A549 (cell line): Measurements from ENCODE around the gene GRK1. TPM values are rescaled to one million over a fixed set of nuclear protein-coding genes. Genes with fewer than 3 reads are reported as not detected.

ENCODE experiments used
- ATAC-seq, 2 experiments: fragments of 200-7000 bp in 1 of 2; fragments of >200 bp in 1 of 2; cut with Nextera tagmentation in 1 of 2; cut with Tn5 transposase in 1 of 2; 3 replicates each; pipeline versions ENCODE4 v1.8.0 to v1.9.1; 2018 to 2020; ENCODE audit warnings: mild to moderate bottlenecking in 1 of 2, moderate library complexity in 1 of 2
- CTCF ChIA-PET: fragments of 300-600 bp; sonication (Branson Sonifier 250); formaldehyde crosslinking; extraction: SDS; loops from one replicate; lab custom pipeline; 2021; ENCODE audit warnings: antibody characterized with exemption, inconsistent platforms; lab: Yijun Ruan, JAX
- POLR2A ChIA-PET: fragments of 350-600 bp; formaldehyde crosslinking; extraction: SDS; loops from one replicate; lab custom pipeline; 2021; ENCODE audit warnings: antibody characterized with exemption, inconsistent platforms; lab: Yijun Ruan, JAX
- DNase-seq, 2 experiments: peaks; one replicate each; pipeline versions ENCODE4 v3.0.0 to v3.0.0-alpha.2; 2011 to 2016; ENCODE audit warnings: low read depth in 1 of 2, low spot score in 1 of 2
- FAIRE-seq: peaks from 2 replicates; lab custom pipeline; 2011; peaks lifted over from hg19 to GRCh38; lab: Jason Lieb, UNC
- H3K27ac ChIP-seq, 2 experiments: fragments of >200 bp; sonication (Bioruptor Twin); formaldehyde crosslinking; 3 replicates each; pipeline ENCODE4 v1.5.1; 2016 to 2017
- H3K4me1 ChIP-seq: fragments of >200 bp; sonication (Bioruptor Twin); formaldehyde crosslinking; 3 replicates; pipeline ENCODE4 v1.6.1; 2016
- H3K4me2 ChIP-seq: fragments of >200 bp; sonication (Bioruptor Twin); formaldehyde crosslinking; 3 replicates; pipeline ENCODE4 v1.6.1; 2016
- H3K4me3 ChIP-seq: fragments of >200 bp; sonication (Bioruptor Twin); formaldehyde crosslinking; 3 replicates; pipeline ENCODE4 v1.5.1; 2016
- H3K9me3 ChIP-seq: fragments of >200 bp; sonication (Bioruptor Twin); formaldehyde crosslinking; 3 replicates; pipeline ENCODE4 v1.6.1; 2016
- CBX8 ChIP-seq: fragments of 200-600 bp; sonication (generic); IDR thresholded peaks from 2 replicates; pipeline ENCODE4 v1.6.1; 2016
- CEBPB ChIP-seq, 2 experiments: fragments of >200 bp in 1 of 2; sonication (Bioruptor Twin) in 1 of 2; formaldehyde crosslinking in 1 of 2; IDR thresholded peaks; 2 replicates each; pipeline ENCODE4 v1.6.1; 2012 to 2016
- CHD2 ChIP-seq: fragments of 150-350 bp; IDR thresholded peaks from 2 replicates; pipeline ENCODE4 v1.6.1; 2014; ENCODE audit warnings: low read length; ENCODE audit not compliant: partially characterized antibody
- CTCF ChIP-seq: fragments of >200 bp; sonication (Bioruptor Twin); formaldehyde crosslinking; IDR thresholded peaks from 3 replicates; pipeline ENCODE4 v1.5.1; 2016
- EHMT2 ChIP-seq: fragments of 200-600 bp; sonication (generic); IDR thresholded peaks from 2 replicates; pipeline ENCODE4 v1.6.1; 2016; ENCODE audit warnings: antibody characterized with exemption, low read depth, mild to moderate bottlenecking, moderate library complexity
- FOSB ChIP-seq: fragments of 250-450 bp; sonication (Bioruptor Pico); IDR thresholded peaks from 2 replicates; pipeline ENCODE4 v1.5.0; 2020; ENCODE audit warnings: mild to moderate bottlenecking, moderate library complexity
- FOSL2 ChIP-seq, 2 experiments: fragments of 450-650 bp in 1 of 2; fragments of >200 bp in 1 of 2; sonication (Bioruptor Twin) in 1 of 2; formaldehyde crosslinking; IDR thresholded peaks; 2 replicates each; pipeline versions ENCODE4 v1.5.0 to v1.6.1; 2016 to 2020; ENCODE audit warnings: mild to moderate bottlenecking in 1 of 2, moderate library complexity in 1 of 2
- GATA3 ChIP-seq: IDR thresholded peaks from 2 replicates; pipeline ENCODE4 v1.6.1; 2012; ENCODE audit warnings: borderline replicate concordance
- HOXB13 ChIP-seq: fragments of 250-450 bp; sonication (Bioruptor Pico); IDR thresholded peaks from 2 replicates; pipeline ENCODE4 v1.5.0; 2020; ENCODE audit warnings: low read depth, mild to moderate bottlenecking, moderate library complexity
- JUN ChIP-seq, 2 experiments: fragments of >200 bp; sonication (Bioruptor Twin); formaldehyde crosslinking; IDR thresholded peaks; 2 replicates in 1 of 2; 3 replicates in 1 of 2; pipeline ENCODE4 v1.6.1; 2016 to 2017
- JUNB ChIP-seq: fragments of >200 bp; sonication (Bioruptor Twin); formaldehyde crosslinking; IDR thresholded peaks from 2 replicates; pipeline ENCODE4 v1.6.1; 2016
- KDM1A ChIP-seq: fragments of 200-600 bp; sonication (generic); IDR thresholded peaks from 2 replicates; pipeline ENCODE4 v1.6.1; 2016; ENCODE audit warnings: low read depth, mild to moderate bottlenecking
- MAZ ChIP-seq: fragments of 150-350 bp; IDR thresholded peaks from 2 replicates; pipeline ENCODE4 v1.6.1; 2014; ENCODE audit warnings: antibody characterized with exemption, low read depth, low read length, borderline replicate concordance
- NR3C1 ChIP-seq: fragments of >200 bp; sonication (Bioruptor Twin); formaldehyde crosslinking; IDR thresholded peaks from 3 replicates; pipeline ENCODE4 v1.6.1; 2017
- POLR2A ChIP-seq: IDR thresholded peaks from 2 replicates; pipeline ENCODE4 v1.6.1; 2012; ENCODE audit warnings: mild to moderate bottlenecking, low read length
- RCOR1 ChIP-seq: fragments of 150-350 bp; IDR thresholded peaks from 2 replicates; pipeline ENCODE4 v1.6.1; 2014; ENCODE audit warnings: antibody characterized with exemption, low read length, low read depth
- REST ChIP-seq: fragments of 200-600 bp; sonication (generic); IDR thresholded peaks from 2 replicates; pipeline ENCODE4 v1.6.1; 2016; ENCODE audit warnings: antibody characterized with exemption, mild to moderate bottlenecking, moderate library complexity
- RFX5 ChIP-seq: fragments of 450-650 bp; IDR thresholded peaks from 2 replicates; pipeline ENCODE4 v1.7.1; 2014; ENCODE audit warnings: antibody characterized with exemption, mild to moderate bottlenecking, moderate library complexity
- TP53 ChIP-seq: fragments of 250-450 bp; sonication (Bioruptor Pico); IDR thresholded peaks from 2 replicates; pipeline ENCODE4 v1.5.0; 2021; ENCODE audit warnings: mild to moderate bottlenecking, moderate library complexity
- ZC3H11A ChIP-seq: fragments of 450-650 bp; IDR thresholded peaks from 2 replicates; pipeline ENCODE4 v1.6.1; 2014; ENCODE audit warnings: antibody characterized with exemption, mild to moderate bottlenecking
- ZFP36 ChIP-seq: fragments of 450-650 bp; IDR thresholded peaks from 2 replicates; pipeline ENCODE4 v1.6.1; 2014; ENCODE audit warnings: borderline replicate concordance; ENCODE audit not compliant: partially characterized antibody
- ZNF302 ChIP-seq: fragments of 250-450 bp; sonication (Bioruptor Pico); IDR thresholded peaks from 2 replicates; pipeline ENCODE4 v1.9.0; 2021; ENCODE audit warnings: inconsistent platforms, mild to moderate bottlenecking, moderate library complexity
- WGBS: methylation state at CpG from one replicate; pipeline ENCODE4 v1.1.6; 2017; ENCODE audit errors: missing lambda C conversion rate; 5-methylcytosine and 5-hydroxymethylcytosine counted together
- polyA plus RNA-seq, 4 experiments: library from polyadenylated mRNA; depleted of rRNA in 3 of 4; stranded (reverse); fragments of >200 nt; fragmentation: RNase III in 1 of 4; extraction: RNeasy Plus Mini Kit Qiagen cat#74134 plus additional on column Dnase treatment in 1 of 4; gene quantifications; 2 replicates in 3 of 4; 3 replicates in 1 of 4; pipeline ENCODE4 v1.2.3, GENCODE V29; 2011 to 2017

Gene GRK1
- polyA plus RNA-seq, 2 of the 4 experiments (the other 2 are of a cell fraction): not detected

- WGBS: 99% methylated on average over 25 of the region's 25 CpGs
- no peak for TF ChIP-seq GATA3
- no peak for FAIRE-seq
Observed at GRCh38 chr13:113635709-113636108, 31.3 kb upstream of the GRK1 start.

GRCh38 chr13:113636266-113636963 lies 30.6 kb upstream of the GRK1 start:
- POLR2A ChIA-PET: no interaction called here
- Histone ChIP-seq H3K4me2 (no peak overlapping the region), H3K4me1 (no peaks in the 10 kb centered on the region), H3K9me3 (peaks cover 8% of the 10 kb centered on the region; the same call in 1 of the 3 replicates), H3K4me3 (no peak overlapping the region), H3K27ac (no peak overlapping the region)
- no peak for FAIRE-seq
- WGBS: 95% methylated on average over 24 of the region's 24 CpGs
- no peak for DNase-seq
- CTCF ChIA-PET: interaction anchor here (1.6 kb wide), 1 partner anchor 11 kb away, joined by 4 read pairs; no protein-coding TSS in a partner anchor
- TF ChIP-seq HOXB13 (CRISPR knock-in tag) (no peak), JUNB (no peak), FOSB (CRISPR knock-in tag) (no peak), CEBPB (IDR thresholded peaks at IDR 0.05) (no peak), ZFP36 (no peak), FOSL2 (IDR thresholded peaks at IDR 0.05) (no peak), FOSL2 (CRISPR knock-in tag; IDR thresholded peaks at IDR 0.05) (no peak), CTCF (no peak), NR3C1 (no peak), CBX8 (no peak), REST (no peak), JUN (IDR thresholded peaks at IDR 0.05) (no peak)
- ATAC-seq: no peak

More at GRCh38 chr13:113635709-113636108, 31.3 kb upstream of the GRK1 start:
- Histone ChIP-seq H3K4me2 (no peak overlapping the region), H3K4me1 (no peaks in the 10 kb centered on the region), H3K9me3 (0 out of 3 replicates have a peak, but pooled peaks cover 7% of the 10 kb centered on the region), H3K4me3 (no peak overlapping the region), H3K27ac (no peak overlapping the region)
- POLR2A ChIA-PET: no interaction called here
- DNase-seq (no peak), ATAC-seq (no peak)
- CTCF ChIA-PET: no interaction called here

- TF ChIP-seq ZC3H11A: no peak
- TF ChIP-seq GATA3: no peak
- TF ChIP-seq RFX5: no peak
- TF ChIP-seq JUN (IDR thresholded peaks at IDR 0.05): no peak
- no peak for TF ChIP-seq CHD2
- TF ChIP-seq MAZ: no peak
- TF ChIP-seq CTCF: no peak
- no peak for TF ChIP-seq RCOR1
- TF ChIP-seq KDM1A: no peak
- no peak for TF ChIP-seq POLR2A
- no peak for TF ChIP-seq EHMT2
- no peak for TF ChIP-seq FOSB (CRISPR knock-in tag)
- TF ChIP-seq ZNF302: no peak
- no peak for TF ChIP-seq TP53 (CRISPR knock-in tag)
- no peak overlapping the region for H3K27ac ChIP-seq
- no peak for DNase-seq
- H3K4me3 ChIP-seq: no peak overlapping the region
- ChIA-PET CTCF (interaction anchor here (1.6 kb wide), 1 partner anchor 9 kb away, joined by 4 read pairs; no protein-coding TSS in a partner anchor), POLR2A (no interaction called here)
- WGBS: 96% methylated on average over 26 of the region's 30 CpGs
- FAIRE-seq: no peak
- no peak for ATAC-seq
- H3K4me1 ChIP-seq: no peaks in the 10 kb centered on the region
- H3K9me3 ChIP-seq: peaks cover 15% of the 10 kb centered on the region; the same call in 2 of the 3 replicates
- no peak overlapping the region for H3K4me2 ChIP-seq
Observed at GRCh38 chr13:113637262-113638160, 29.5 kb upstream of the GRK1 start.
